Stimulated activated CD8-positive, alpha-beta memory T cell treated with anti-CD3 and anti-CD28 coated beads, Interleukin-15, amount 100 ng/mL, for 4 hours (primary cell): Measurements from ENCODE around the gene VDAC2.
"Not testable (repeated sequence)": the region's sequence is repeated elsewhere in the genome, so short reads cannot be mapped to it uniquely, and the experiment has no call there.

ENCODE experiments used
- DNase-seq, 2 donors: peaks; one replicate each; pipeline ENCODE4 v3.0.0-alpha.2; 2020; ENCODE audit warnings: low read depth in 2 of 2

VDAC2 gene

GRCh38 chr10:75199949-75200348 is 10.6 kb upstream of the VDAC2 start:
- not testable (repeated sequence) for DNase-seq

- DNase-seq, result no peak
These were observed 8.7 kb upstream of the VDAC2 start for GRCh38 chr10:75201793-75202307.

DNA sequence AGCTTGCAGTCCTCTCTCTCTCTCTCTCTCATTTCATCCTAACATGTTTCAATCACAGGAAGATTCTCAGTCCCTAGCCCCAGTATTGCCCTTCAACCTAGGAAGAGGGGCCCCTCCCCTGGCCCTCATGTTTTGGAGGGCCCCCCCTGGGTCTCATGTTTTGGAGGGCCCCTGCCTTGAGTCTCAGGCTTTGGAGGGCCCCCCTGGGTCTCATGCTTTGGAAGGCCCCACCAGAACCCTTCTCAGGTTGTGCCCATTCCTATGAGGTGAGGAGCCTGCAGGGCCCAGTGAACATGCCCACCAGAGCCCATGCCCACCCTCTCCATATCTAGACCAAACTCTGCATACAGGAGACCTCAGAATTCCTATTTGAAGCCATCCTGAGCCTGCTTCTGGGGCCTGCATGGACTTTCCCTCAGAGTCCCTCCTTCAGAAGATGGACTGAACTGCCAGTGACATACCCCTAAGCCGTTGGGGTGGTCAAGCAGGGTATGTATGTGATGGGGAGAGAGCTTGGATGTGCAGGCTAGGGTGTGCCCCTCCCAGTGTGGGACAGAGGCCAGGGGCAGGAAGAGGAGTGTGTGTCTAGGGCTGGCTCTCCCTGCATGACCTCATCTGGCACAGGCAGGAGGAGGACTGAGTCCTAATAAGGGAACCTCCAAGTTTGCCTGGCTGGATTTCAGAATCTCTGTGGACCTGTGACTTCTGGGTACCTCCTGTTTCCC is 8.1 kb upstream of the VDAC2 start:
- DNase-seq, result no peak

DNA sequence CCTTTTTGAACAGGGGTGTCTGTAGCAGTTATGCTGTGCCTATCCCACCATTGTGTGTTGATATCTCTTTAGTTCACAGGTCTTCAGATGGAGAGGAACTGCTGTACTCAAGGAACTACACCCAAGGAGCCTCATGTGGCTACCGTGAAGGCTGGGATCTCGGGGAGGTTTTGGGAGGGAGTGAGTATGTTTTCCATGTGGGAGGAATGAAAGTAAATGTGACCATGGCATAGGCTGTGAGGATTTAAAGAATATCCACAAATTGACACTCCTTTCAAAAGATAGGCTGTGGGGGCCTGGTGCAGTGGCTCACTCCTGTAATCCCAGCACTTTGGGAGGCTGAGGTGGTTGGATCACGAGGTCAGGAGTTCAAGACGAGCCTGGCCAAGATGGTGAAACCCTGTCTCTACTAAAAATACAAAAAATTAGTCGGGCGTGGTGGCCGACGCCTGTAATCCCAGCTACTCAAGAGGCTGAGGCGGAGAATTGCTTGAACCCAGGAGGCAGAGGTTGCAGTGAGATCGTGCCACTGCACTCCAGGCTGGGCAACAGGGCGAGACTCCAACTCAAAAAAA is 7.5 kb upstream of the VDAC2 start:
- DNase-seq, result not testable (repeated sequence)

DNA sequence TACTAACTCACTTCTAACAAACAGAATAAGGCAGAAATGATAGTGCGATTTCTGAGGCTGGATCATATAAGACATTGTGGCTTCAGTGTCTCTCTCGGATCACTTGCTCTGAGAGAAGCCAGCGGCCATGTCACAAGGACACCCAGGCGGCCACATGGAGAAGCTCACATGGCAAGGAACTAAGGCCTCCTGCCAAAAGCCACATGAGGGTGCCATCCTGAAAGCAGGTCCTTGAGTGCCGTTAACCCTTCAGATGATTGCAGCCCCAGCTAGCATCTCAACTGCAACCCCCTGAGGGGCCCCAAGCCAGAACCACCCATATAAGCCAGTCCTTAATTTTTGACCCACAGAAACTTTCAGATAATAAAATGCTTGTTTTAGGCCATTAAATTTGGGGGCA is 6.9 kb upstream of the VDAC2 start:
- DNase-seq, result no peak

GRCh38 chr10:75205908-75206307 is 4.7 kb upstream of the VDAC2 start:
- DNase-seq, result no peak

DNA sequence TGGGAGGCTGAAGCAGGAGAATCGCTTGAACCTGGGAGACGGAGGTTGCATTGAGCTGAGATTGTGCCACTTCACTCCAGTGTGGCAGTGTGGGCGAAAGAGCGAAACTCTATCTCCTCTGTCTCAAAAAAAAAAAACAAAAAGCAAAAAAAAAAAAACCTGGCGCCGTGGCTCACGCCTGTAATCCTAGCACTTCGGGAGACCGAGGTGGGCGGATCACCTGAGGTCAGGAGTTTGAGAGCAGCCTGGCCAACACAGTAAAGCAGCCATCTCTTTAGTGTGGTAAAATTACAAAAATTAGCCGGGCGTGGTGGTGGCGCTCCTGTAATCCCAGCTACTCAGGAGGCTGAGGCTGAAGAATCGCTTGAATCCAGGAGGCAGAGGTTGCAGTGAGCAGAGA is 4.0 kb upstream of the VDAC2 start:
- DNase-seq, result not testable (repeated sequence)

DNA sequence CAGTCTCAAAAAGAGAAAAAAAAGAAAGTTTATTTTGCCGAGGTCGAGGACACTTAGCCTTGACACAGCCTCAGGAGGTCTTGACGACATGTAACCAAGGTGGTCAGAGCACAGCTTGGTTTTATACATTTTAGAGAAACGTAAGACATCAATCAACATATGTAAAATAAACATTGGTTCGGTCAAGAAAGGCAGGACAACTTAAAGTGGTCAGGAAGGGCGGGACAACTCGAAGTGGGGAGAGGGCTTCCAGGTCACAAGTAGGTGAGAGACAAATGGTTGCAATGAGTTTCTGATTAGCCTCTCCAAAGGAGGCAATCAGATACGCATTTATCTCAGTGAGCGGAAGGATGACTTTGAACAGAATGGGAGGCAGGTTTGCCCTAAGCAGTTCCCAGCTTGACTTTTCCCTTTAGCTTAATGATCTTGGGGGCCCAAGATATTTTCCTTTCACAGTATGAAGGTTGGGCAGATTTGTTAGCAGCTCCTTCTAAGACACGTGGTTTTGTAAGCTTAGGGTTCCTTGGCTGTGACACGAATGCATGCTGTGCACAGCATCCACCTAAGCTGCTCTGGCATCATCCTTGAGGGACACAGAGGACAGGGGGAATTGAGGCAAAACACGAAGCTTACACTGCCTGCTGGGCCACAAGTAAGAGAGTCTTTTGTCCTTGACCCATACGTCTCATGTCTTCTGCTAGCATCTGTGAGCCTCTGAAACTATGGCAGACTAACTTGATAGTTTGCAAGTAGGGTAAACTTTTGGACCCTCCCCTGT is 3.3 kb upstream of the VDAC2 start:
- DNase-seq, result no peak

DNA sequence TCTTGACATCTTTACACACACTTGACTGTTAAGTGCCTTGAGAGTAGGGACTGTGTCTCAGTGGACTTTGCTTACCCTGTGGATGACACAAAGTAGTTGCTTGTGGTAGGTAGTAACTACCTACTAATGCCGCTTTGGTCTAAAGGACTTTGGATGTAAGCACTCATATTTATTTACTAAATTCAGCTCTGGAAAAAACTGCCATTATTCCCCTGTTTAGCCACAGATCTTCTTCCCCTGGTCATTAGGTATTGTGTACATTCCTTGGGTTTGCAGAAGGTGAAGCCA is 2.8 kb upstream of the VDAC2 start:
- no peak for DNase-seq

DNA sequence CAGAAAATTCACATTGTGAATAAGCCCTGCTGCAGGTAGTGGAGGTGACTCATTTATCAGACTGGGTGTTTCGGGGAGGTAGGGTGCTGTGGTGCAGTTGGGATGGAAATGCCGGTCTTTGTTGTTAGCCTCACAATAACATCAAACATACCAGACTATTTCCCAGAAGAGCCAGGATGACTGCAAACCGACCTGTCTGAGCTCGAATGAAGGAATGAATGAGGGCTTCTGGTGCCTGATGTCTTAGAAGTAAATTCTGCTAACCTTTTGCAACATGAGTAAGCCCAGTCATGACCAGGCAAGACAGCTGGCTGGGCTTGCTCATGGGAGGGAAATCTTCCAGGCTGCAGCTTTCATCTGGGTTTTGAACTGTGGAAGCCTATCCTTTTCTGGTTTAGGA is 2.4 kb upstream of the VDAC2 start:
- DNase-seq, result no peak

- no peak for DNase-seq
These were observed 1.3 kb upstream of the VDAC2 start for GRCh38 chr10:75209086-75209920.

- peak; percentile 54 to 61 for DNase-seq
These were observed 695 bp upstream of the VDAC2 start for GRCh38 chr10:75209921-75210281.

DNA sequence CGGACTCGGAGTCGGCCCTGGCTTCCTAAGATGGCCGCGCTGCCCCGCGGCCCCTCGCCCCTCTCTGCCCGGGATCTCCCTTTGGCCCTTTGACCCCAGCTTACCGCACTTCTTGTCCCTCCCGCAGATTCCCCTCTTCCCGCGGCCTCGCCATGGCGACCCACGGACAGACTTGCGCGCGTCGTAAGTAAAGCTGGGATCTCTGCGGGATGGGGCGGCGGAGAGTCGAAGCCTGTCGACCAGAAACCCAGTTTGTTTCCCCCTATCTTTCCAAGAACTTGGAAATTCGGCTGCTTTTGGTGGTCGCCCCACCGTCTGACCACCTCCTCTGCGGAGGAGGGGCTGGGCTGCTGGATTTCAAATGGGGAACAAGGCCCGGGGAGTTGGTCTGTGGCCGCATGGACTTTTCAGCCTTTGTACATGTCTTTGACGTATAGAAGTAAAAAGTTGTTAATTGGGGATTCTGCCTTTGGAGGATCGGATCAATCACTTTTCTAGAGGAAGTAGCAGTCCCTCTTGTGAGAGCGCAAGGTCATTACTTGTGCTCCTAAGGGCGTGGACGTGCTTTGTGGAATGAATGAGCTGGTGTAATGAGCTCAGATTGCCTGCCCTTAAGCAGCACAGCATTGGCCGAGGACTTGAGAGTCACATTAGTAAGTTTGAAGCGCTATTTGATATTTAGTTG is 553 bp downstream of the VDAC2 start:
- DNase-seq, result no peak

DNA sequence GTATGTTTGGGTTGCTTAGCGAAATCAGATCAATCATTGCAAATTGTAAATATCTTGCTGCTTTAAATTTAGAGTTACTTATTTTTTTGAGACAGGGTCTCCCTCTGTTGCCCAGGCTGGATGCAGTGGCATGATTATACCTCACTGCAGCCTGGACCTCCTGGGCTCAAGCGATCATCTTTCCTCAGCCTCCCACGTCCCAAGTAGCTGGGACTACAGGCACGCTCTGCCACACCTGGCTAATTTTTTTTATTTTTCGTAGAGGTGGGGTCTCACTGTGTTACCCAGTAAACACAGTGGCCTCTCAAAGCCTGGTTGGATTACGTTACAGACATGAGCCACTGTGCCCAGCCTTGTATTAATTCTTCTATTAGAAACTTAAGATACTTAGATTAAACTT is 1.7 kb downstream of the VDAC2 start:
- no peak for DNase-seq

DNA sequence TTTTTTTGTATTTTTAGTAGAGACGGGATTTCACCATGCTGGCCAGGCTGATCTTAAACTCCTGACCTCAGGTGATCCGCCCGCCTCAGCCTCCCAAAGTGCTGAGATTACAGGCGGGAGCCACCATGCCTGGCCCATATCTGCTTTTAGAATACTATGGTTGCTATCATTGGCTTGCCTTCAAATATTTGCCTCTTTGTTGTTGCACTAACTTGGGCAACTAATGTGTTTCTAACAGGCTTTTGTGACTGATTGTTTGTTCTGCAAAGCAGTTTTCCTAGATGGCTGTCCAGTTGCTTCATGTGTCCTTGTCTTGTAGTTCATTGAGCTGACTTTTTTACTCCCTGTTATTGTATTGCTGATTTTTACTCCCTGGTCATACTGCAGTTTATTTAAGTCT is 9.7 kb downstream of the VDAC2 start:
- DNase-seq, result no peak

DNA sequence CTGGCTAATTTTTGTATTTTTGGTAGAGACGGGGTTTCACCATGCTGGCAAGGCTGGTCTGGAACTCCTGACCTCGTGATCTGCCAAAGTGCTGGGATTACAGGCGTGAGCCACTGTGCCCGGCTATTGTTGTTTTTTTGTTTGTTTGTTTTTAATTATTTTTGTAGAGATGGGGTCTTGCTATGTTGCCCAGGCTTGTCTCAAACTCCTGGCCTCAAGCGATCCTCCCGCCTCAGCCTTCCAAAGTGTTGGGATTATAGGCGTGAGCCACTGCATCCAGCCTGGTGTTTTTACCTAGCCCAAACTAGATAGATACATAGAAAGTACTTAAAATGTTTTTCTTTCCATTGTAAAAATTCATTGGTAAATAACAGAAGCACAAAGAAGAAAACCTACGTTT is 10.9 kb downstream of the VDAC2 start:
- DNase-seq, result not testable (repeated sequence)

GRCh38 chr10:75223507-75223906 is 12.9 kb downstream of the VDAC2 start:
- DNase-seq, result no peak

GRCh38 chr10:75226095-75226494 is 15.5 kb downstream of the VDAC2 start:
- no peak for DNase-seq

- DNase-seq, result no peak
These were observed 16.1 kb downstream of the VDAC2 start for GRCh38 chr10:75226656-75227055.

DNA sequence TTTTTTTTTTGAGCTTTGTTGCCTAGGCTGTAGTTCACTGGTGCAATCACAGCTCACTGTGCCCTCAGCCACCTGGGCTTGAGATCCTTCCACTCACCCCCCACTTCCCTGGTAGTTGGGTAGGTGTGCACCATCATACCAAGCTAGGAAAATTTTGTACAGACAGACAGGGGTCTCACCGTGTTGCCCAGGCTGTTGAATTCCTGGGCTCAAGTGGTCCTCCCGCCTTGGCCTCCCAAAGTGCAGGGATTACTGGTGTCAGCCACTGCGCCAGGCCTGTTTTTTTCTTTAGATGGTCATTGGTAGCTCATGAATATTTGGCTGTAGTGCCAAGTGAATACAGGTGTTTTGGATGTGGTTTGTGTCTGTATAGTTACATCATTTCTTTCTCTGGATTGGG is 17.7 kb downstream of the VDAC2 start:
- no peak for DNase-seq

DNA sequence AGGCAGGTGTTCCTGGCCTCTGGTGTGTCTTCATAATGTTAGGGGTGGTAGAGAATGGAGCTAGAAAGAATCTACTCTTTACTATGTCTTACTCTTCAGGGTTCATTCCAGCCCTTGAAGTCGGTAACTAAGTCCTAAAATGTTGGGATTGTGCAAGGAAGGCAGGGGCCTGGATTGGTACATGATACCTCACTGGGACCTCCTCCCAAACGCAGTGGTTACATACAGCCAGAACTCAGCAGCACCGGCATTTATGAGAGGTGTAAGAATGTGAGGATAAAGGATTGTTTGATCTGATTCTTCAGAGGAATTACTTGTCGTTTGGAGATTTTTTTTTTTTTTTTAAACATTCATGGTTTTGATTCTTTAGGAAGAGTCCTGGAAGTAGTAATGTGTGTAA is 18.2 kb downstream of the VDAC2 start:
- DNase-seq, result no peak

GRCh38 chr10:75229971-75230370 is 19.4 kb downstream of the VDAC2 start:
- DNase-seq, result no peak
